ENCODE data around the gene ESPN.

GRCh38 chr1:6463120-6463412 is 38.5 kb downstream of the ESPN start:
- TF ChIP-seq, protein P1, sequence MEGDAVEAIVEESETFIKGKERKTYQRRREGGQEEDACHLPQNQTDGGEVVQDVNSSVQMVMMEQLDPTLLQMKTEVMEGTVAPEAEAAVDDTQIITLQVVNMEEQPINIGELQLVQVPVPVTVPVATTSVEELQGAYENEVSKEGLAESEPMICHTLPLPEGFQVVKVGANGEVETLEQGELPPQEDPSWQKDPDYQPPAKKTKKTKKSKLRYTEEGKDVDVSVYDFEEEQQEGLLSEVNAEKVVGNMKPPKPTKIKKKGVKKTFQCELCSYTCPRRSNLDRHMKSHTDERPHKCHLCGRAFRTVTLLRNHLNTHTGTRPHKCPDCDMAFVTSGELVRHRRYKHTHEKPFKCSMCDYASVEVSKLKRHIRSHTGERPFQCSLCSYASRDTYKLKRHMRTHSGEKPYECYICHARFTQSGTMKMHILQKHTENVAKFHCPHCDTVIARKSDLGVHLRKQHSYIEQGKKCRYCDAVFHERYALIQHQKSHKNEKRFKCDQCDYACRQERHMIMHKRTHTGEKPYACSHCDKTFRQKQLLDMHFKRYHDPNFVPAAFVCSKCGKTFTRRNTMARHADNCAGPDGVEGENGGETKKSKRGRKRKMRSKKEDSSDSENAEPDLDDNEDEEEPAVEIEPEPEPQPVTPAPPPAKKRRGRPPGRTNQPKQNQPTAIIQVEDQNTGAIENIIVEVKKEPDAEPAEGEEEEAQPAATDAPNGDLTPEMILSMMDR (IDR thresholded peaks at IDR 0.05), result no peak
- TF ChIP-seq POLR2A (IDR thresholded peaks at IDR 0.05), result no peak
- TF ChIP-seq POLR2AphosphoS5 (IDR thresholded peaks at IDR 0.05), result no peak
- no peak for TF ChIP-seq EP300 (IDR thresholded peaks at IDR 0.05)

Data from upper lobe of left lung (tissue), 4 donors.